PC-3 (cell line): ENCODE measurements around the gene KLK15.

Experiments
- EZH2 ChIP-seq: fragments of 300-600 bp; sonication (generic); IDR thresholded peaks from one replicate; pipeline ENCODE4 v1.6.1; 2017; ENCODE audit warnings: antibody characterized with exemption, mild to moderate bottlenecking, low read length; ENCODE audit not compliant: unreplicated experiment
- EZH2phosphoT487 ChIP-seq: fragments of 300-600 bp; sonication (generic); IDR thresholded peaks from 2 replicates; pipeline ENCODE4 v1.6.1; 2018; ENCODE audit warnings: mild to moderate bottlenecking, antibody characterized with exemption, low read length, borderline replicate concordance
- TF ChIP-seq, protein P1 (sequence below): fragments of 300-600 bp; sonication (generic); conservative IDR thresholded peaks from 2 replicates; pipeline ENCODE4 v1.5.1; 2017; ENCODE audit warnings: antibody characterized with exemption, low read depth, mild to moderate bottlenecking, low read length

DNA sequence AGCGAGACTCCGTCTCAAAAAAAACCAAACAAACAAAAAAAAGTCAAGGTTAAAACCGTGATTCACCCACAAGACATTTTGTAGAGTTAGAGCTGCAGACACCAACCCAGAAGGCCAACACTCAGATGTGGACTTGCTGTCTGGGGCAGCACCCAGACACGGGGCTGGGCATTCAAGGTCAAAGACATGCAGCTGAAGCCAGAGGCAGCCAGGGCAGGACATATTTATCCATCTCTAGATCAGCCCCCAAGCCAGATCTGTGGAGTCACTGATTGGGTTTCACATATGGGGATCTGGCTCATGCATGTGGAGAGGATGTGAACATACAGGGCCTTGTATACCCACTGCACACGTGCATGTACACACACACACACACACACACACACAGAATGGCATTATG, 3.6 kb downstream of the KLK15 start:
- TF ChIP-seq EZH2 (no peak), EZH2phosphoT487 (no peak)
- TF ChIP-seq, protein P1, sequence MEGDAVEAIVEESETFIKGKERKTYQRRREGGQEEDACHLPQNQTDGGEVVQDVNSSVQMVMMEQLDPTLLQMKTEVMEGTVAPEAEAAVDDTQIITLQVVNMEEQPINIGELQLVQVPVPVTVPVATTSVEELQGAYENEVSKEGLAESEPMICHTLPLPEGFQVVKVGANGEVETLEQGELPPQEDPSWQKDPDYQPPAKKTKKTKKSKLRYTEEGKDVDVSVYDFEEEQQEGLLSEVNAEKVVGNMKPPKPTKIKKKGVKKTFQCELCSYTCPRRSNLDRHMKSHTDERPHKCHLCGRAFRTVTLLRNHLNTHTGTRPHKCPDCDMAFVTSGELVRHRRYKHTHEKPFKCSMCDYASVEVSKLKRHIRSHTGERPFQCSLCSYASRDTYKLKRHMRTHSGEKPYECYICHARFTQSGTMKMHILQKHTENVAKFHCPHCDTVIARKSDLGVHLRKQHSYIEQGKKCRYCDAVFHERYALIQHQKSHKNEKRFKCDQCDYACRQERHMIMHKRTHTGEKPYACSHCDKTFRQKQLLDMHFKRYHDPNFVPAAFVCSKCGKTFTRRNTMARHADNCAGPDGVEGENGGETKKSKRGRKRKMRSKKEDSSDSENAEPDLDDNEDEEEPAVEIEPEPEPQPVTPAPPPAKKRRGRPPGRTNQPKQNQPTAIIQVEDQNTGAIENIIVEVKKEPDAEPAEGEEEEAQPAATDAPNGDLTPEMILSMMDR, result no peak
